ENCODE data around the gene UFD1. TPM values are rescaled to one million over a fixed set of nuclear protein-coding genes. Genes with fewer than 3 reads are reported as not detected.

The UFD1 gene
- total and polyA plus RNA-seq, 9 of the 15 experiments (the other 6 are each of a cell fraction or from before 2014, with no cell fraction given) = 238 to 645 (median 363) TPM

DNA sequence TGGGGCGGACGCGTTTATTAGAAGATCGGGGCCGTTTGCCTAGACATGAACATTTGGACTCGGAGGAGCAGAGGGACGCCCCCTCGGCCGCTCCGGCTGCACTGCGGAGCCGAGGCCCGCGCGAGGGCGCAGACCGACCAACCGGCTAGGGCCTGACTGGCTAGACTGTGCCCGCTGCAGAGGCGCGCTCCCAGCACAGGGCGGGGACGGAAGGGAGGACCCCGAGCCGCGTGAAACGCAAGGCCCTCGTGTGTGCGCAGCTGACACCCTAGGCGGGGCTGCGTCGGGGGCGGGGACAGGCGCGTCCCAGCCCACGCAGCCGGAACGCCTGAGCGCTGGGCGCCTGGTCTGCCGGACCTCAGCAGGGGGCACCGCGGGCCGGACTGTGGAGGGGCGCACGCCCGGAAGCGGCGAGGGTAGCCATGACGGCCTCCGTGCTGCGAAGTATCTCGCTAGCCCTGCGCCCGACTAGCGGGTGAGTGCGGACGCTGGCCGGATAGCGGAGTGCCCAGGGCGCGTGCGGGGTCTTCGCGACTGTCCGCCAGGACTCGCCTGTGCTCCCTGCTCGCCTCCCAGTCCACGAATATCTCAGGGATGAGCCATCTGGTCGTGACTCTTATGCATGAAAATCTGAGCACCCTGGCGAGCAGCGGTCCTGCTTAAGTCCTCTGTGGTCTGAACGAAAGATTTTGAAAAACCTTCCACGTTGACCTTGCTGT lies 46.7 kb downstream of the UFD1 start, which contains the start of gene MRPL40 (continued):
- TF ChIP-seq, protein P1, sequence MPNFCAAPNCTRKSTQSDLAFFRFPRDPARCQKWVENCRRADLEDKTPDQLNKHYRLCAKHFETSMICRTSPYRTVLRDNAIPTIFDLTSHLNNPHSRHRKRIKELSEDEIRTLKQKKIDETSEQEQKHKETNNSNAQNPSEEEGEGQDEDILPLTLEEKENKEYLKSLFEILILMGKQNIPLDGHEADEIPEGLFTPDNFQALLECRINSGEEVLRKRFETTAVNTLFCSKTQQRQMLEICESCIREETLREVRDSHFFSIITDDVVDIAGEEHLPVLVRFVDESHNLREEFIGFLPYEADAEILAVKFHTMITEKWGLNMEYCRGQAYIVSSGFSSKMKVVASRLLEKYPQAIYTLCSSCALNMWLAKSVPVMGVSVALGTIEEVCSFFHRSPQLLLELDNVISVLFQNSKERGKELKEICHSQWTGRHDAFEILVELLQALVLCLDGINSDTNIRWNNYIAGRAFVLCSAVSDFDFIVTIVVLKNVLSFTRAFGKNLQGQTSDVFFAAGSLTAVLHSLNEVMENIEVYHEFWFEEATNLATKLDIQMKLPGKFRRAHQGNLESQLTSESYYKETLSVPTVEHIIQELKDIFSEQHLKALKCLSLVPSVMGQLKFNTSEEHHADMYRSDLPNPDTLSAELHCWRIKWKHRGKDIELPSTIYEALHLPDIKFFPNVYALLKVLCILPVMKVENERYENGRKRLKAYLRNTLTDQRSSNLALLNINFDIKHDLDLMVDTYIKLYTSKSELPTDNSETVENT (CRISPR knock-in tag; IDR thresholded peaks at IDR 0.05) = peak; percentile 99
- peak; percentile 96 for TF ChIP-seq CHCHD3 (CRISPR knock-in tag; IDR thresholded peaks at IDR 0.05)
- no peak for TF ChIP-seq ARID1B (IDR thresholded peaks at IDR 0.05)
- TF ChIP-seq, protein P2, sequence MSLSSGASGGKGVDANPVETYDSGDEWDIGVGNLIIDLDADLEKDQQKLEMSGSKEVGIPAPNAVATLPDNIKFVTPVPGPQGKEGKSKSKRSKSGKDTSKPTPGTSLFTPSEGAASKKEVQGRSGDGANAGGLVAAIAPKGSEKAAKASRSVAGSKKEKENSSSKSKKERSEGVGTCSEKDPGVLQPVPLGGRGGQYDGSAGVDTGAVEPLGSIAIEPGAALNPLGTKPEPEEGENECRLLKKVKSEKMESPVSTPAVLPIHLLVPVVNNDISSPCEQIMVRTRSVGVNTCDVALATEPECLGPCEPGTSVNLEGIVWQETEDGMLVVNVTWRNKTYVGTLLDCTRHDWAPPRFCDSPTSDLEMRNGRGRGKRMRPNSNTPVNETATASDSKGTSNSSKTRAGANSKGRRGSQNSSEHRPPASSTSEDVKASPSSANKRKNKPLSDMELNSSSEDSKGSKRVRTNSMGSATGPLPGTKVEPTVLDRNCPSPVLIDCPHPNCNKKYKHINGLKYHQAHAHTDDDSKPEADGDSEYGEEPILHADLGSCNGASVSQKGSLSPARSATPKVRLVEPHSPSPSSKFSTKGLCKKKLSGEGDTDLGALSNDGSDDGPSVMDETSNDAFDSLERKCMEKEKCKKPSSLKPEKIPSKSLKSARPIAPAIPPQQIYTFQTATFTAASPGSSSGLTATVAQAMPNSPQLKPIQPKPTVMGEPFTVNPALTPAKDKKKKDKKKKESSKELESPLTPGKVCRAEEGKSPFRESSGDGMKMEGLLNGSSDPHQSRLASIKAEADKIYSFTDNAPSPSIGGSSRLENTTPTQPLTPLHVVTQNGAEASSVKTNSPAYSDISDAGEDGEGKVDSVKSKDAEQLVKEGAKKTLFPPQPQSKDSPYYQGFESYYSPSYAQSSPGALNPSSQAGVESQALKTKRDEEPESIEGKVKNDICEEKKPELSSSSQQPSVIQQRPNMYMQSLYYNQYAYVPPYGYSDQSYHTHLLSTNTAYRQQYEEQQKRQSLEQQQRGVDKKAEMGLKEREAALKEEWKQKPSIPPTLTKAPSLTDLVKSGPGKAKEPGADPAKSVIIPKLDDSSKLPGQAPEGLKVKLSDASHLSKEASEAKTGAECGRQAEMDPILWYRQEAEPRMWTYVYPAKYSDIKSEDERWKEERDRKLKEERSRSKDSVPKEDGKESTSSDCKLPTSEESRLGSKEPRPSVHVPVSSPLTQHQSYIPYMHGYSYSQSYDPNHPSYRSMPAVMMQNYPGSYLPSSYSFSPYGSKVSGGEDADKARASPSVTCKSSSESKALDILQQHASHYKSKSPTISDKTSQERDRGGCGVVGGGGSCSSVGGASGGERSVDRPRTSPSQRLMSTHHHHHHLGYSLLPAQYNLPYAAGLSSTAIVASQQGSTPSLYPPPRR (CRISPR knock-in tag; IDR thresholded peaks at IDR 0.05; ENCODE audit: borderline replicate concordance) = no peak
- TF ChIP-seq SP2 (IDR thresholded peaks at IDR 0.05; ENCODE audit: extremely low read depth, low read depth, low read length, poor library complexity, severe bottlenecking) = peak; percentile 46
- TF ChIP-seq NR1H2 (CRISPR knock-in tag; IDR thresholded peaks at IDR 0.05) = no peak
- peak; percentile 27 for TF ChIP-seq TCF7L2 (IDR thresholded peaks at IDR 0.05; ENCODE audit: low read depth, low read length)
- TF ChIP-seq BRD4 (IDR thresholded peaks at IDR 0.05) = peak; percentile 99
- TF ChIP-seq ZNF589 (CRISPR knock-in tag; IDR thresholded peaks at IDR 0.05; ENCODE audit: low read depth) = no peak
- TF ChIP-seq, protein P3, sequence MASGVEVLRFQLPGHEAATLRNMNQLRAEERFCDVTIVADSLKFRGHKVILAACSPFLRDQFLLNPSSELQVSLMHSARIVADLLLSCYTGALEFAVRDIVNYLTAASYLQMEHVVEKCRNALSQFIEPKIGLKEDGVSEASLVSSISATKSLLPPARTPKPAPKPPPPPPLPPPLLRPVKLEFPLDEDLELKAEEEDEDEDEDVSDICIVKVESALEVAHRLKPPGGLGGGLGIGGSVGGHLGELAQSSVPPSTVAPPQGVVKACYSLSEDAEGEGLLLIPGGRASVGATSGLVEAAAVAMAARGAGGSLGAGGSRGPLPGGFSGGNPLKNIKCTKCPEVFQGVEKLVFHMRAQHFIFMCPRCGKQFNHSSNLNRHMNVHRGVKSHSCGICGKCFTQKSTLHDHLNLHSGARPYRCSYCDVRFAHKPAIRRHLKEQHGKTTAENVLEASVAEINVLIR (CRISPR knock-in tag; IDR thresholded peaks at IDR 0.05) = peak; percentile 97
- no peak for TF ChIP-seq ZKSCAN3 (CRISPR knock-in tag; IDR thresholded peaks at IDR 0.05)
- TF ChIP-seq NFE2 (IDR thresholded peaks at IDR 0.05; ENCODE audit: low read depth) = no peak
- TF ChIP-seq KDM5B (IDR thresholded peaks at IDR 0.05; ENCODE audit: insufficient replicate concordance, low read depth, low read length) = peak; percentile 100
- TF ChIP-seq, protein P4, sequence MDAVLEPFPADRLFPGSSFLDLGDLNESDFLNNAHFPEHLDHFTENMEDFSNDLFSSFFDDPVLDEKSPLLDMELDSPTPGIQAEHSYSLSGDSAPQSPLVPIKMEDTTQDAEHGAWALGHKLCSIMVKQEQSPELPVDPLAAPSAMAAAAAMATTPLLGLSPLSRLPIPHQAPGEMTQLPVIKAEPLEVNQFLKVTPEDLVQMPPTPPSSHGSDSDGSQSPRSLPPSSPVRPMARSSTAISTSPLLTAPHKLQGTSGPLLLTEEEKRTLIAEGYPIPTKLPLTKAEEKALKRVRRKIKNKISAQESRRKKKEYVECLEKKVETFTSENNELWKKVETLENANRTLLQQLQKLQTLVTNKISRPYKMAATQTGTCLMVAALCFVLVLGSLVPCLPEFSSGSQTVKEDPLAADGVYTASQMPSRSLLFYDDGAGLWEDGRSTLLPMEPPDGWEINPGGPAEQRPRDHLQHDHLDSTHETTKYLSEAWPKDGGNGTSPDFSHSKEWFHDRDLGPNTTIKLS (IDR thresholded peaks at IDR 0.05; ENCODE audit: borderline replicate concordance, low read depth) = no peak
- TF ChIP-seq EP400 (IDR thresholded peaks at IDR 0.05) = no peak
- peak; percentile 91 for TF ChIP-seq HOXB6 (CRISPR knock-in tag; IDR thresholded peaks at IDR 0.05; ENCODE audit: borderline replicate concordance)
- TF ChIP-seq HEY1 (CRISPR knock-in tag; IDR thresholded peaks at IDR 0.05; ENCODE audit: borderline replicate concordance) = no peak
- TF ChIP-seq ATF1 (CRISPR knock-in tag; IDR thresholded peaks at IDR 0.05) = no peak
- TF ChIP-seq ATF1 (tag; IDR thresholded peaks at IDR 0.05) = peak; percentile 99
